Stimulated activated CD8-positive, alpha-beta memory T cell treated with anti-CD3 and anti-CD28 coated beads, Interleukin-12 subunit alpha, Interleukin-12 subunit beta, amount 100 ng/mL, for 1 hour (primary cell): ENCODE results near the gene RAB3GAP2.
"Not testable (repeated sequence)": the region's sequence is repeated elsewhere in the genome, so short reads cannot be mapped to it uniquely, and the experiment has no call there.

ENCODE experiments used
- DNase-seq: peaks from one replicate; pipeline ENCODE4 v3.0.0-alpha.2; 2020; ENCODE audit warnings: low read depth

RAB3GAP2 gene

GRCh38 chr1:220139966-220140365 lies 132.3 kb downstream of the RAB3GAP2 start:
- no peak for DNase-seq

DNA sequence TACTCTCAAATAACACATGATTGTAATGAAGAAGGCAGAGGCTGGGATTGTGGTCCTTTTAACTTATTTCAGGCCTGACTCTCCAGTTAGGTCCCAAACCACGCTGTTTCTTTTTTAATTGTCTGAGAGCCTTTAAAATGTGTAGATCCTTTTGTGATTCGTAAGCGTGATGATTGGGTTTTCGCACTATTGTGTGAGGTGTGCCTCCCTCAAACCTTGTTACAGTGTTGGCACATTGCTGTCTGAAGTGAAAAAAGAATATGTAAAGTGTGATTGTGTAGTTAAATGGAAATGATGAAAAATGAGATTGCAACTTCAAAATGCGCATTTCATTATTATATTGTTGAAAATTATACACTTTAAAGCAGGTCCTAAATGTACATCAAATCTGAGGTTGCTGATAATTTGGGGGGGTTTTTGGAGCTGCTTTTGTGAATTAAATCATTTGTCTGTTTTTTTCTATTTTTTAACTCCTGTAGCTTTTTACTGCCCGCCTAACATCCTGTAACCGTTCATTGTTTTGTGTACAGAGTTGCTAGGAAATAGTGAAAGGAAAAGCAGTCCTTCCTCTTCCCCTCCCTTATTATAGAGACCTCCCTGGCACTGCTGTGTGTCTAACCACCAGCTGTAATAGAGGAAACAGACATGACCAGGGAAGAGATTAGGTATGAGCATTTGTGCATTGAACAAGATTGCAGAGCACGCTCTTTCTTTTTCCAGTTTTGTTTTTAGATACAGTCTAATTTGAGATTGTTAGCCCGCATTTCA lies 135.1 kb downstream of the RAB3GAP2 start:
- no peak for DNase-seq

GRCh38 chr1:220135755-220136154 lies 136.5 kb downstream of the RAB3GAP2 start:
- DNase-seq, result no peak

DNA sequence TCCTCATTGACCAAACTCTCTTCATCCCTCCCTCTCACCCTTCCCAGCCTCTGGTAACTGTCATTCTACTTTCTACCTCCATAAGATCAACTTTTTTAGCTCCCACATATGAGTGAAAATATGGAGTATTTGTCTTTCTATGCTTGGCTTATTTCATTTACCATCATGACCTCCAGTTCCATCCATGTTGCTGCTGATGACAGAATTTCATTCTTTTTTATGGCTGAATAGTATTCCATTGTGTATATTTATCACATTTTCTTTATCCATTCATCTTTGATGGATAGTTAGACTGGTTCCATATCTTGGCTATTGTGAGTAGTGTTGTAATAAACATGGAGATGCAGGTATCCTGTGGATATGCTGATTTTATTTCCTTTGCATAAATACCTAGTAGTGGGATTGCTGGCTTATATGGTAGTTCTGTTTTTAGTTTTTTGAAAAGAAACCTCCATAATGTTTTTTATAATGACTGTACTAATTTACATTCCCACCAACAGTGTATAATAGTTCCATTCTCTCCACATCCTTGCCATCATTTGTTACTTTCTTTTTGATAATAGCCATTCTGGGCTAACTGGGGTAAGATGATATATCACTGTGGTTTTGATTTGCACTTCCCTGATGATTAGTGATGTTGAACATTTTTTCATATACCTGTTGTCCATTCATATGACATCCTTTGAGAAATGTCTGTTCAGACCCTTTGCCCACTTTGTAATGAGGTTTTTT lies 142.6 kb downstream of the RAB3GAP2 start:
- no peak for DNase-seq

GRCh38 chr1:220127076-220127475 lies 145.2 kb downstream of the RAB3GAP2 start:
- DNase-seq, result no peak

GRCh38 chr1:220124542-220124941 lies 147.7 kb downstream of the RAB3GAP2 start:
- no peak for DNase-seq

DNA sequence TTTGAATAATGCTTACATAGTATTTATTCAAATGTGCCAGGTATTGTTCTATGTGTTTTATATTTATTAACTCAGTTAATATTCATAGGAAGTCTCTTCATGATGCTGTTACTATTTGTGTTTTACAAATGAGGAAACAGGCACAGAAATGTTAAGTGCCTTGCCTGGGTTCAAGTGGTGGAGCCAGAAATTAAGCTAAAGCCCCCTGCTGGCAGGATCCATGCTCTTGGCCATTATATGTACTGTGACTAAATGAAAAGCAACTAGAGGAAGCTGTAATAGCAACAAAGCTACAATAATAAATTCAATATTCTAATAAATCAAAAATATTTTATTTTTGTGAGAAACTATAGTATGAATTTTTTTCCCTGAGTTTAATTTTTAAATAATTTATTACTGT lies 148.4 kb downstream of the RAB3GAP2 start:
- no peak for DNase-seq

DNA sequence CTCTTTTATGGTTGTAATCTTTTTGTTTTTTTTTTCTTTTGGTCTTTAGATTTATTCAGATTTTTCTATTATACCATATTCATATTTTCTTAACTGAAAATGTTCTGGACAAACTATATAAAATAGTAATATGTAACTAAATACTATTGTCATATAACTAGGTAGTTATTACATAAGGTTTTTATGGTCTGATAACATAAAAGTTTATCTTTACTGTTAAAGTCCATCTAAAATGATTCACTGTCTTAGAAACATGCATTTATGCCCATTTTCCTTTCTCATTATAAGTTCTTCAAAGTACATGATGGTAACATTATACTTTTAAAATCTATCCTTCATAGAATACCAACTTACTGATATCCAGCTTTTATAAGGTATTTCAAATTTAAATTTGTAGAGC lies 149.2 kb downstream of the RAB3GAP2 start:
- no peak for DNase-seq

- DNase-seq, result no peak
Measured at GRCh38 chr1:220121791-220122530, 150.3 kb downstream of the RAB3GAP2 start.

DNA sequence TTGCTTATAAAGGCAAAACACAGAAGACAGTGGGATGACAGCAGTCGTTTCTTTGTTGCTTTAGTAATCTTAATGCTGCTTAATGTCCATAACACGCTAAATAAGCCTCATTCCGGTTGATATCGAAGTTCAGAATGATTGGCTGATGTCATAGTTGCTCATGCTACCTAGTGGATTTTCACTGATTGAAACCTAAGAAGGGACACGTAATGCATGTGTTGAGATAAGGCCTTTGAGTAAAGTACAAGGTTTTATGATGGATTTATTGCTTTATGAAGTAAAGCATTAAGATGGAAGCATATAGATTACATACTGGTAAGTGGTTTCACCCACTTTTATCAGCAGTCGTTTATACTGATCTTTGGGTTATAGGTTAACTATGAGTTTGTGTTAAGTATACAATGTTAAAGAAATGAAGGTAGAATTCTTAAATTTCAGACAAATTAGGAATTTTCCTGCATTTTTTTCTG lies 153.2 kb downstream of the RAB3GAP2 start:
- no peak for DNase-seq

- DNase-seq, result no peak
Measured at GRCh38 chr1:220113136-220113695, 159.0 kb downstream of the RAB3GAP2 start.

DNA sequence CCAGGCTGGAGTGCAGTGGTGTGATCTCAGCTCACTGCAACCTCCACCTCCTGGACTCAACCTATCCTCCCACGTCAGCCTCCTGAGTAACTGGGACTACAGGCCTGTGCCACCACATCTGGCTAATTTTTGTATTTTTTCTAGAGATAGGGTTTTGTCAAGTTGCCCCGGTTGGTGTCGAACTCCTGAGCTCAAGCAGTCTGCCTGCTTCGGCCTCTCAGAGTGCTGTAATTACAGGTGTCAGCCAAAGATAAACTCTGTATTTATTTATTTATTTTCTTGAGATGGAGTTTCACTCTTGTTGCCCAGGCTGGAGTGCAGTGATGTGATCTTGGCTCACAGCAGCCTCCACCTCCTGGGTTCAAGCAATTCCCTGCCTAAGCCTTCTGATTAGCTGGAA lies 159.7 kb downstream of the RAB3GAP2 start:
- not testable (repeated sequence) for DNase-seq

- DNase-seq, result not testable (repeated sequence)
Measured at GRCh38 chr1:220110473-220110872, 161.8 kb downstream of the RAB3GAP2 start.

GRCh38 chr1:220099826-220100225 lies 172.4 kb downstream of the RAB3GAP2 start:
- DNase-seq, result no peak
